DOHH2 (cell line): Measurements from ENCODE around the gene SH3GLB1.

Source experiments
- EZH2phosphoT487 ChIP-seq: fragments of 200-600 bp; sonication (generic); IDR thresholded peaks from 2 replicates; pipeline ENCODE4 v1.6.1; 2017; ENCODE audit warnings: borderline replicate concordance, mild to moderate bottlenecking, antibody characterized with exemption, low read length, moderate library complexity, mixed read lengths
- TF ChIP-seq, protein P1 (sequence below): fragments of 200-600 bp; sonication (generic); IDR thresholded peaks from one replicate; pipeline ENCODE4 v1.5.1; 2014; ENCODE audit warnings: antibody characterized with exemption, mild to moderate bottlenecking, low read depth, low read length; ENCODE audit not compliant: poor library complexity, severe bottlenecking

DNA sequence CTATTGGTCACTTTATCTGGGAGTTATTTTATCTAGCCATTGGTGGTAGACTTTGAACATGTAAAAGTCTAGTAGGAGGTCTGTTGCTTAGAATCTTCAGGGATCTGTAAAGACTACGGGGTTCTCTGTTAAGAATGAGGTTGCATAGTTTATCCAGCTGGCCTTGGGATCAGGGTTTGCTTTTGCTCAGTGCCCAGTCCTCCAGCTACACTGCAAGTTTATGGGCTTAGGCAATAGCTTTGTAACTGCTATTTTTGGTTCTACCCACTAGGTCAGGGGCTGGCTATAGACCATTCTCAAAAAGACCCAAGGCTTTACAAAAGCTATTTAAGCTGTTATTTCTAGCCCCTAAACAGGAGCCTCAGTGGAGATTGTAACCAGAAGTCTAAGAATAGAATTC lies 9.8 kb downstream of the SH3GLB1 start:
- TF ChIP-seq, protein P1, sequence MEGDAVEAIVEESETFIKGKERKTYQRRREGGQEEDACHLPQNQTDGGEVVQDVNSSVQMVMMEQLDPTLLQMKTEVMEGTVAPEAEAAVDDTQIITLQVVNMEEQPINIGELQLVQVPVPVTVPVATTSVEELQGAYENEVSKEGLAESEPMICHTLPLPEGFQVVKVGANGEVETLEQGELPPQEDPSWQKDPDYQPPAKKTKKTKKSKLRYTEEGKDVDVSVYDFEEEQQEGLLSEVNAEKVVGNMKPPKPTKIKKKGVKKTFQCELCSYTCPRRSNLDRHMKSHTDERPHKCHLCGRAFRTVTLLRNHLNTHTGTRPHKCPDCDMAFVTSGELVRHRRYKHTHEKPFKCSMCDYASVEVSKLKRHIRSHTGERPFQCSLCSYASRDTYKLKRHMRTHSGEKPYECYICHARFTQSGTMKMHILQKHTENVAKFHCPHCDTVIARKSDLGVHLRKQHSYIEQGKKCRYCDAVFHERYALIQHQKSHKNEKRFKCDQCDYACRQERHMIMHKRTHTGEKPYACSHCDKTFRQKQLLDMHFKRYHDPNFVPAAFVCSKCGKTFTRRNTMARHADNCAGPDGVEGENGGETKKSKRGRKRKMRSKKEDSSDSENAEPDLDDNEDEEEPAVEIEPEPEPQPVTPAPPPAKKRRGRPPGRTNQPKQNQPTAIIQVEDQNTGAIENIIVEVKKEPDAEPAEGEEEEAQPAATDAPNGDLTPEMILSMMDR = no peak
- TF ChIP-seq EZH2phosphoT487 = no peak
